H1 (cell line): Measurements from ENCODE around the gene PRR14L. TPM values are rescaled to one million over a fixed set of nuclear protein-coding genes. Genes with fewer than 3 reads are reported as not detected.

Experiments
- CTCF ChIA-PET: fragments of 300-600 bp; sonication (Branson Sonifier 250); formaldehyde crosslinking; loops from one replicate; lab custom pipeline; 2021; ENCODE audit not compliant: partially characterized antibody; lab: Charles Lee
- POLR2A ChIA-PET: fragments of 300-600 bp; sonication (Branson Sonifier 250); formaldehyde crosslinking; loops from one replicate; lab custom pipeline; 2021; ENCODE audit warnings: inconsistent platforms; ENCODE audit not compliant: partially characterized antibody; lab: Charles Lee
- DNase-seq, 2 experiments: peaks; one replicate each; pipeline versions ENCODE4 v3.0.0 to v3.0.0-alpha.2; 2010 to 2022; ENCODE audit warnings: low spot score in 2 of 2, low read depth in 1 of 2, mixed read lengths in 1 of 2
- FAIRE-seq: peaks from 2 replicates; lab custom pipeline; 2011; peaks lifted over from hg19 to GRCh38; lab: Jason Lieb, UNC
- H2AFZ ChIP-seq: 2 replicates; pipeline ENCODE4 v1.8.1; 2012; ENCODE audit warnings: low read length, inconsistent platforms
- H2AK5ac ChIP-seq: 2 replicates; pipeline ENCODE4 v1.6.1; 2013; ENCODE audit warnings: low read depth, low read length
- H2BK120ac ChIP-seq: replicated peaks from 2 replicates; pipeline ENCODE3; 2013; ENCODE audit warnings: low read depth, low read length, inconsistent platforms
- H2BK12ac ChIP-seq: 2 replicates; pipeline ENCODE4 v1.6.1; 2013; ENCODE audit warnings: low read depth, low read length
- H2BK15ac ChIP-seq: 2 replicates; pipeline ENCODE4 v1.6.1; 2013; ENCODE audit warnings: low read length
- H2BK20ac ChIP-seq: 2 replicates; pipeline ENCODE4 v1.6.1; 2013; ENCODE audit warnings: low read length
- H2BK5ac ChIP-seq: 2 replicates; pipeline ENCODE4 v1.6.1; 2013; ENCODE audit warnings: low read depth, low read length
- H3K14ac ChIP-seq: 2 replicates; pipeline ENCODE4 v1.6.1; 2013; ENCODE audit warnings: inconsistent platforms; ENCODE audit not compliant: insufficient read length
- H3K18ac ChIP-seq: 2 replicates; pipeline ENCODE4 v1.6.1; 2013; ENCODE audit warnings: low read length; ENCODE audit errors: extremely low read depth
- H3K23ac ChIP-seq: 2 replicates; pipeline ENCODE4 v1.6.1; 2013; ENCODE audit warnings: inconsistent platforms; ENCODE audit not compliant: insufficient read length
- H3K23me2 ChIP-seq: 2 replicates; pipeline ENCODE4 v1.6.1; 2013; ENCODE audit warnings: low read depth, low read length
- H3K27ac ChIP-seq: 2 replicates; pipeline ENCODE4 v1.6.1; 2011; ENCODE audit warnings: low read depth, low read length, inconsistent platforms
- H3K27me3 ChIP-seq, 4 experiments: replicated peaks in 1 of 4; 1 replicate in 1 of 4; 2 replicates in 3 of 4; pipeline versions ENCODE4 v1.6.1 to v1.8.1; 2011 to 2013; ENCODE audit warnings: low read length in 3 of 4, mild to moderate bottlenecking in 3 of 4, inconsistent platforms in 2 of 4, mixed read lengths in 2 of 4, moderate library complexity in 1 of 4; ENCODE audit not compliant: control insufficient read depth in 3 of 4, insufficient read depth in 3 of 4; ENCODE audit errors: extremely low read depth in 1 of 4
- H3K36me3 ChIP-seq, 4 experiments: 2 replicates each; pipeline versions ENCODE4 v1.6.1 to v1.8.1; 2011 to 2013; ENCODE audit warnings: mild to moderate bottlenecking in 4 of 4, low read length in 3 of 4, moderate library complexity in 2 of 4, control low read depth in 1 of 4, inconsistent platforms in 1 of 4; ENCODE audit not compliant: insufficient read depth in 4 of 4, control insufficient read depth in 2 of 4
- H3K4ac ChIP-seq: replicated peaks from 2 replicates; pipeline ENCODE3; 2013; ENCODE audit warnings: low read length, low read depth, mixed read lengths, inconsistent platforms; ENCODE audit not compliant: insufficient read length
- H3K4me1 ChIP-seq, 4 experiments: replicated peaks in 1 of 4; 1 replicate in 1 of 4; 2 replicates in 3 of 4; pipeline versions ENCODE4 v1.6.1 to v1.8.1; 2011 to 2013; ENCODE audit warnings: low read length in 3 of 4, inconsistent platforms in 2 of 4, mixed read lengths in 1 of 4; ENCODE audit not compliant: insufficient read depth in 4 of 4, control insufficient read depth in 3 of 4
- H3K4me2 ChIP-seq, 2 experiments: 2 replicates each; pipeline versions ENCODE4 v1.6.1 to v1.8.1; 2011 to 2013; ENCODE audit warnings: low read depth in 2 of 2, low read length in 2 of 2, control low read depth in 1 of 2, inconsistent platforms in 1 of 2, mild to moderate bottlenecking in 1 of 2; ENCODE audit not compliant: insufficient read depth in 1 of 2
- H3K4me3 ChIP-seq, 4 experiments: fragments of 200-600, 300-600 bp in 1 of 4; sonication (generic), shearing (Covaris generic), sonication (Bioruptor Twin) in 1 of 4; 2 replicates each; pipeline versions ENCODE4 v1.5.1 to v1.8.1; 2011 to 2016; ENCODE audit warnings: low read length in 4 of 4, low read depth in 3 of 4, control low read depth in 2 of 4, inconsistent platforms in 2 of 4, mild to moderate bottlenecking in 2 of 4, mixed read lengths in 1 of 4, moderate library complexity in 1 of 4; ENCODE audit not compliant: insufficient read depth in 2 of 4; ENCODE audit errors: extremely low read depth in 1 of 4
- H3K56ac ChIP-seq: replicated peaks from 2 replicates; pipeline ENCODE3; 2013; ENCODE audit warnings: low read depth, mild to moderate bottlenecking, mixed read lengths, low read length, inconsistent platforms; ENCODE audit not compliant: insufficient read length
- H3K79me1 ChIP-seq: 2 replicates; pipeline ENCODE4 v1.6.1; 2013; ENCODE audit warnings: low read depth, low read length, control low read depth
- H3K79me2 ChIP-seq, 2 experiments: 2 replicates each; pipeline versions ENCODE4 v1.6.1 to v1.8.1; 2012 to 2013; ENCODE audit warnings: low read length in 2 of 2, mild to moderate bottlenecking in 2 of 2, inconsistent platforms in 1 of 2; ENCODE audit not compliant: insufficient read depth in 2 of 2, control insufficient read depth in 1 of 2
- H3K9ac ChIP-seq, 4 experiments: replicated peaks in 1 of 4; 1 replicate in 1 of 4; 2 replicates in 3 of 4; pipeline versions ENCODE4 v1.6.1 to v1.8.1; 2011 to 2013; ENCODE audit warnings: low read depth in 3 of 4, low read length in 3 of 4, control low read depth in 2 of 4, mild to moderate bottlenecking in 2 of 4, moderate library complexity in 2 of 4, inconsistent platforms in 1 of 4; ENCODE audit errors: extremely low read depth in 1 of 4
- H3K9me3 ChIP-seq, 2 experiments: 2 replicates each; pipeline versions ENCODE4 v1.6.1 to v1.8.1; 2012 to 2013; ENCODE audit warnings: mild to moderate bottlenecking in 2 of 2, moderate library complexity in 2 of 2, control low read depth in 1 of 2, inconsistent platforms in 1 of 2, low read depth in 1 of 2, low read length in 1 of 2, mixed read lengths in 1 of 2; ENCODE audit not compliant: insufficient read depth in 2 of 2
- H4K20me1 ChIP-seq, 2 experiments: replicated peaks in 1 of 2; 2 replicates each; pipeline versions ENCODE3 to v1.8.1; 2011 to 2013; ENCODE audit warnings: inconsistent platforms in 2 of 2, low read length in 2 of 2, mild to moderate bottlenecking in 1 of 2; ENCODE audit not compliant: insufficient read depth in 2 of 2, control insufficient read depth in 1 of 2
- H4K5ac ChIP-seq: 2 replicates; pipeline ENCODE4 v1.6.1; 2013; ENCODE audit warnings: low read length, low read depth, mixed read lengths, inconsistent platforms; ENCODE audit not compliant: insufficient read length
- H4K8ac ChIP-seq: 2 replicates; pipeline ENCODE4 v1.8.0; 2013; ENCODE audit warnings: mild to moderate bottlenecking, moderate library complexity, low read length, inconsistent platforms; ENCODE audit not compliant: insufficient read depth; ENCODE audit errors: extremely low read depth
- H4K91ac ChIP-seq: replicated peaks from 2 replicates; pipeline ENCODE3; 2013; ENCODE audit warnings: low read length, mixed read lengths, inconsistent platforms; ENCODE audit not compliant: insufficient read length
- EGR1 ChIP-seq: IDR thresholded peaks from 2 replicates; pipeline ENCODE4 v1.6.1; 2011; ENCODE audit warnings: low read depth, low read length, borderline replicate concordance
- JUN ChIP-seq: IDR thresholded peaks from 2 replicates; pipeline ENCODE4 v1.6.1; 2011; ENCODE audit warnings: low read depth, mild to moderate bottlenecking, improper control_type of control experiment, low read length
- MAFK ChIP-seq: IDR thresholded peaks from 2 replicates; pipeline ENCODE4 v1.6.1; 2012; ENCODE audit warnings: low read depth, mild to moderate bottlenecking, improper control_type of control experiment, low read length
- RAD21 ChIP-seq, 2 experiments: IDR thresholded peaks in 1 of 2; conservative IDR thresholded peaks in 1 of 2; 2 replicates each; pipeline ENCODE4 v1.6.1; 2011; ENCODE audit warnings: low read depth in 2 of 2, low read length in 2 of 2, improper control_type of control experiment in 1 of 2, inconsistent platforms in 1 of 2, mild to moderate bottlenecking in 1 of 2, moderate library complexity in 1 of 2
- RBBP5 ChIP-seq: IDR thresholded peaks from 2 replicates; pipeline ENCODE4 v1.7.1; 2012; ENCODE audit warnings: low read depth, mild to moderate bottlenecking, inconsistent platforms, low read length, moderate library complexity, borderline replicate concordance
- SIN3A ChIP-seq, 2 experiments: IDR thresholded peaks in 1 of 2; conservative IDR thresholded peaks in 1 of 2; 2 replicates each; pipeline ENCODE4 v1.6.1; 2011 to 2012; ENCODE audit warnings: low read length in 2 of 2, improper control_type of control experiment in 1 of 2, low read depth in 1 of 2, mild to moderate bottlenecking in 1 of 2
- SP2 ChIP-seq: IDR thresholded peaks from 2 replicates; pipeline ENCODE4 v1.6.1; 2012; ENCODE audit warnings: mild to moderate bottlenecking, low read length, inconsistent platforms
- SUZ12 ChIP-seq: fragments of 200-600 bp; sonication (generic); IDR thresholded peaks from 2 replicates; pipeline ENCODE4 v1.6.1; 2012; ENCODE audit warnings: mild to moderate bottlenecking, inconsistent platforms, low read length, moderate library complexity, mixed read lengths
- ZNF274 ChIP-seq: IDR thresholded peaks from 2 replicates; pipeline ENCODE4 v1.7.0; 2012; ENCODE audit warnings: low read length, borderline replicate concordance; ENCODE audit errors: extremely low read depth
- WGBS, 2 experiments: shearing (Covaris generic) in 1 of 2; methylation state at CpG; one replicate each; pipeline versions ENCODE4 v1.1.6 to v1.1.7; 2013 to 2015; ENCODE audit warnings: low lambda C conversion rate in 2 of 2, mixed read lengths in 2 of 2, inconsistent platforms in 1 of 2, low coverage in 1 of 2, missing lambda C conversion rate in 1 of 2; ENCODE audit not compliant: insufficient replicate concordance in 2 of 2, insufficient coverage in 1 of 2, insufficient read length in 1 of 2; ENCODE audit errors: extremely low coverage in 1 of 2, missing lambda C conversion rate in 1 of 2; 5-methylcytosine and 5-hydroxymethylcytosine counted together
- polyA plus RNA-seq, 7 experiments: library from polyadenylated mRNA; depleted of rRNA in 3 of 7; stranded (reverse) in 5 of 7; unstranded in 2 of 7; fragments of >200 nt in 5 of 7; fragments of 200-250 nt in 2 of 7; gene quantifications; 1 replicate in 5 of 7; 2 replicates in 1 of 7; 4 replicates in 1 of 7; pipeline versions ENCODE4 v1.2.1 to v1.2.3, GENCODE V29; 2011 to 2013; ENCODE audit warnings: missing spikeins in 2 of 7, mixed read lengths in 2 of 7
- total RNA-seq: library from RNA; stranded (reverse); fragmentation: NEBNext Ultra II Directional; extraction: Animal tissue kit (Norgen Biotek cat#: 25700); gene quantifications from 2 replicates; pipeline ENCODE4 v1.2.1, GENCODE V29; 2021
- TF ChIP-seq, protein P1 (sequence below): IDR thresholded peaks from 2 replicates; pipeline ENCODE4 v1.6.1; 2011; ENCODE audit warnings: low read length, improper control_type of control experiment

PRR14L gene
- total and polyA plus RNA-seq, 2 of the 8 experiments (the other 6 are each of a cell fraction or from before 2014, with no cell fraction given), result 26.5 to 98.6 TPM

DNA sequence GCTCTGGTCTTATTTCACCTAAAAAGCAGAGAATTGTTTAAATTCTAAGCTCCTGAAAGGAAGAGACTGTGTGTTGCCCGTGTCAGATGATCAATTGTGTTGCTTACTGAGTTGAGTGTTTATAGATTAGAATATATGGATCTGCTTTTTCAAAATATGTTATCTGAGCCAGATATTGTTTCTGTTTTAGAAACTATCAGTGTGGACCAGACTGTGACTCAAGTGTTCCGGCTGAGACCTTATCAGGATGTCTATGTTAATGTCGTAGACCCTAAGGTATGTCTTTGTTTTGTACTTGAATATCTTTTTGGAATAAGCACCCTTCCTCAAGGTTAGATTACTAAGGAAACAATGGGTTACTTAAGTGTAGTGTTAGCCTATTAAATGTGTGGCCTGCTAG, 14.9 kb upstream of the PRR14L start:
- Histone ChIP-seq H2BK20ac (no peak overlapping the region), H4K5ac (no peak overlapping the region), H3K79me2 (no peaks in the 10 kb centered on the region), H2AFZ (no peak overlapping the region), H3K79me1 (no peaks in the 10 kb centered on the region), H2AK5ac (no peak overlapping the region), H4K91ac (no peak overlapping the region), H3K4me1 (no peaks in the 10 kb centered on the region), H4K8ac (no peak overlapping the region), H3K4me3 (no peak overlapping the region), H3K27ac (no peak overlapping the region; the same call in 1 of the 2 replicates), H2BK12ac (no peak overlapping the region), H4K20me1 (no peaks in the 10 kb centered on the region), H2BK5ac (no peak overlapping the region), H3K9me3 (no peaks in the 10 kb centered on the region), H3K9ac (no peak overlapping the region), H3K4me2 (no peak overlapping the region), H3K14ac (no peak overlapping the region), H3K36me3 (peaks cover 6 to 40% (median 12%) of the 10 kb centered on the region in 4 experiments; a peak in 6 of 8 replicates), H3K56ac (no peak overlapping the region), H3K23ac (no peak overlapping the region), H3K23me2 (no peaks in the 10 kb centered on the region), H3K4ac (no peak overlapping the region), H3K27me3 (no peaks in the 10 kb centered on the region), H2BK120ac (no peak overlapping the region), H3K18ac (no peak overlapping the region), H2BK15ac (no peak overlapping the region)
- WGBS, 2 experiments, result 91% methylated on average over 3 of the region's 3 CpGs; no CpG with 5 or more reads in 1 of the 2 experiments
- DNase-seq, result no peak
- POLR2A ChIA-PET, result no interaction called here
- CTCF ChIA-PET, result interaction anchor here (1.7 kb wide), 1 partner anchor 99 kb away, joined by 3 read pairs; no protein-coding TSS in a partner anchor
- no peak for FAIRE-seq
- TF ChIP-seq RAD21 (IDR thresholded peaks at IDR 0.05 in 1 of 2, conservative IDR thresholded peaks at IDR 0.05 in 1 of 2; ENCODE audit: low read depth in 2 of 2, low read length in 2 of 2) (no peak), MAFK (no peak), EGR1 (no peak), SIN3A (conservative IDR thresholded peaks at IDR 0.05 in 1 of 2, IDR thresholded peaks at IDR 0.05 in 1 of 2; ENCODE audit: low read depth in 1 of 2, low read length in 2 of 2) (no peak), SUZ12 (no peak), JUN (no peak), RBBP5 (no peak), ZNF274 (no peak), SP2 (no peak)
- TF ChIP-seq, protein P1, sequence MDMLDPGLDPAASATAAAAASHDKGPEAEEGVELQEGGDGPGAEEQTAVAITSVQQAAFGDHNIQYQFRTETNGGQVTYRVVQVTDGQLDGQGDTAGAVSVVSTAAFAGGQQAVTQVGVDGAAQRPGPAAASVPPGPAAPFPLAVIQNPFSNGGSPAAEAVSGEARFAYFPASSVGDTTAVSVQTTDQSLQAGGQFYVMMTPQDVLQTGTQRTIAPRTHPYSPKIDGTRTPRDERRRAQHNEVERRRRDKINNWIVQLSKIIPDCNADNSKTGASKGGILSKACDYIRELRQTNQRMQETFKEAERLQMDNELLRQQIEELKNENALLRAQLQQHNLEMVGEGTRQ, result no peak
